Panc1 (cell line): ENCODE data around the gene TMEM266. TPM values are rescaled to one million over a fixed set of nuclear protein-coding genes. Genes with fewer than 3 reads are reported as not detected.

Experiments used
- ATAC-seq: fragments of 200-7000 bp; cut with Tn5 transposase; 2 replicates; pipeline ENCODE4 v1.9.1; 2020; ENCODE audit warnings: mild to moderate bottlenecking, moderate library complexity
- BruUV-seq: library from RNA; stranded (reverse); fragments of 400-500 nt; replicated peaks from 2 replicates; lab custom pipeline; 2021; lab: Mats Ljungman, UMichigan
- CTCF ChIA-PET: fragments of 300-600 bp; sonication (Branson Sonifier 250); formaldehyde crosslinking; loops from one replicate; lab custom pipeline; 2022; ENCODE audit warnings: antibody characterized with exemption; lab: Charles Lee
- POLR2A ChIA-PET: fragments of 300-600 bp; sonication (Branson Sonifier 250); formaldehyde crosslinking; loops from one replicate; lab custom pipeline; 2022; ENCODE audit warnings: antibody characterized with exemption; lab: Charles Lee
- DNase-seq: peaks from one replicate; pipeline ENCODE4 v3.0.0-alpha.2; 2010; ENCODE audit warnings: low read depth, low spot score
- H3K27ac ChIP-seq: 2 replicates; pipeline ENCODE4 v1.5.1; 2011; ENCODE audit warnings: mild to moderate bottlenecking, low read length, inconsistent platforms
- H3K27me3 ChIP-seq: fragments of 200-500 bp; sonication (Bioruptor generic); 2 replicates; pipeline ENCODE4 v1.6.0; 2014; ENCODE audit warnings: low read length, inconsistent platforms; ENCODE audit not compliant: control insufficient read depth, insufficient read depth
- H3K36me3 ChIP-seq: fragments of 200-500 bp; sonication (Bioruptor generic); 2 replicates; pipeline ENCODE4 v1.5.1; 2014; ENCODE audit warnings: inconsistent platforms, mild to moderate bottlenecking, low read length, moderate library complexity; ENCODE audit not compliant: control insufficient read depth, insufficient read depth
- H3K4me1 ChIP-seq: 2 replicates; pipeline ENCODE4 v1.5.1; 2011; ENCODE audit warnings: inconsistent platforms, mild to moderate bottlenecking, low read length, moderate library complexity; ENCODE audit not compliant: control insufficient read depth, insufficient read depth
- H3K4me3 ChIP-seq, 2 experiments: 2 replicates each; pipeline ENCODE4 v1.5.1; 2011 to 2012; ENCODE audit warnings: low read depth in 2 of 2, low read length in 2 of 2, mild to moderate bottlenecking in 2 of 2, inconsistent platforms in 1 of 2, moderate library complexity in 1 of 2
- H3K9me3 ChIP-seq: fragments of 200-500 bp; sonication (Bioruptor generic); 2 replicates; pipeline ENCODE4 v1.5.1; 2014; ENCODE audit warnings: low read depth, mild to moderate bottlenecking, inconsistent platforms, low read length, moderate library complexity; ENCODE audit not compliant: control insufficient read depth, insufficient read depth
- CTCF ChIP-seq: fragments of 450-650 bp; IDR thresholded peaks from 2 replicates; pipeline ENCODE4 v1.5.1; 2017; ENCODE audit warnings: mild to moderate bottlenecking
- POLR2AphosphoS5 ChIP-seq: IDR thresholded peaks from 2 replicates; pipeline ENCODE4 v1.6.1; 2012; ENCODE audit warnings: mild to moderate bottlenecking, low read depth, low read length, moderate library complexity
- REST ChIP-seq, 2 experiments: IDR thresholded peaks; 2 replicates each; pipeline ENCODE4 v1.6.1; 2011 to 2012; ENCODE audit warnings: low read depth in 2 of 2, control low read depth in 1 of 2, low read length in 1 of 2, mild to moderate bottlenecking in 1 of 2, moderate library complexity in 1 of 2; ENCODE audit not compliant: insufficient read depth in 1 of 2
- SIN3A ChIP-seq: IDR thresholded peaks from 2 replicates; pipeline ENCODE4 v1.6.1; 2012; ENCODE audit warnings: low read depth, mild to moderate bottlenecking, low read length, moderate library complexity, borderline replicate concordance; ENCODE audit not compliant: insufficient read depth
- TCF7L2 ChIP-seq: IDR thresholded peaks from 2 replicates; pipeline ENCODE4 v1.6.1; 2011; ENCODE audit warnings: mild to moderate bottlenecking, low read depth, low read length, inconsistent platforms
- in situ Hi-C: cut with HindIII; loops from 2 replicates; pipeline ENCODE4 v1.10.0; 2016; ENCODE audit warnings: low sequenced_read_pairs, low pct_unique_long_range_greater_than_20kb
- intact Hi-C: fragments of 100-400 bp; cut with micrococcal nuclease; formaldehyde crosslinking; loops from one replicate; pipeline ENCODE4 v1.10.0; 2022; ENCODE audit not compliant: unreplicated experiment
- total RNA-seq: library from RNA; stranded (reverse); gene quantifications from one replicate; pipeline ENCODE4 v1.2.1, GENCODE V29; 2021; ENCODE audit not compliant: unreplicated experiment

TMEM266 gene
- total RNA-seq, 1 experiment from 2014 or later: 0.21 TPM

GRCh38 chr15:76173317-76173834 lies 113.6 kb downstream of the TMEM266 start:
- Histone ChIP-seq H3K27me3 (no peaks in the 10 kb centered on the region), H3K4me3 (no peak overlapping the region), H3K9me3 (no peaks in the 10 kb centered on the region), H3K4me1 (no peaks in the 10 kb centered on the region), H3K36me3 (no peaks in the 10 kb centered on the region), H3K27ac (no peak overlapping the region)
- intact Hi-C loops: no loop called here
- no TSS peak for BruUV-seq
- no peak for TF ChIP-seq REST (IDR thresholded peaks at IDR 0.05; ENCODE audit: insufficient read depth in 1 of 2, low read depth in 2 of 2, low read length in 1 of 2)
- no peak for TF ChIP-seq CTCF
- no peak for TF ChIP-seq TCF7L2
- no peak for TF ChIP-seq POLR2AphosphoS5
- TF ChIP-seq SIN3A: no peak
- in situ Hi-C loops: no loop called here
- ChIA-PET CTCF (no interaction called here), POLR2A (no interaction called here)
- DNase-seq (no peak), ATAC-seq (no peak)

GRCh38 chr15:76174654-76175053 lies 114.9 kb downstream of the TMEM266 start:
- Histone ChIP-seq H3K4me3 (no peak overlapping the region), H3K27ac (no peak overlapping the region), H3K9me3 (no peaks in the 10 kb centered on the region), H3K27me3 (no peaks in the 10 kb centered on the region), H3K4me1 (no peaks in the 10 kb centered on the region), H3K36me3 (no peaks in the 10 kb centered on the region)
- ChIA-PET POLR2A (no interaction called here), CTCF (no interaction called here)
- ATAC-seq (no peak), DNase-seq (no peak)
- intact Hi-C loops: no loop called here
- no peak for TF ChIP-seq POLR2AphosphoS5
- no peak for TF ChIP-seq CTCF
- TF ChIP-seq REST (IDR thresholded peaks at IDR 0.05; ENCODE audit: insufficient read depth in 1 of 2, low read depth in 2 of 2, low read length in 1 of 2): no peak
- no peak for TF ChIP-seq SIN3A
- TF ChIP-seq TCF7L2: no peak
- no TSS peak for BruUV-seq
- in situ Hi-C loops: no loop called here
